NCI-H1092 (cell line): ENCODE results near the gene FLRT1.
A peak's percentile ranks its signal among the peaks of the same experiment; 100 is the strongest.

Experiments
- DNase-seq: peaks from one replicate; lab custom pipeline; 2025; lab: John Stamatoyannopoulos, UW

Gene FLRT1

GRCh38 chr11:64067230-64067993, 31.7 kb downstream of the FLRT1 start:
- no peak for DNase-seq

- no peak for DNase-seq
Observed at GRCh38 chr11:64068705-64069400, 33.1 kb downstream of the FLRT1 start.

- DNase-seq = no peak
Observed at GRCh38 chr11:64069401-64070313, 33.9 kb downstream of the FLRT1 start.

DNA sequence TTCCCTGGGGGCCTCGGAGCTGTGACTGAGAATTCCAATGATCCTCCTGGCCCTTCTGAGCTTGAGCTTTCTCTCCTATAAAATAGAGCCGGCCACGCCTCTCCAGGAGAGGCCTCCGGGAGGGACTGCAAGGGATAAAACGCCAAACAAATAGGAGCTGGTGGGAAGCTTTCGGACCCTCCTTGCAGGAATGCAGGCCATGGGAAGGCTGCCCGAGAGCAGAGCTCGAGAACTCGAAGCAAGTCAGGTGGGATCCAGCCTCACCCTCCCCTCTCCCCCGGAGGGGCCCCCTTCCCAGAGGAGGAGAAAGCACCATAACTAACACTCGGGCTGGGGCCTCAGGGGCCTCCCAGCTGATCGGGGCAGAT, 34.6 kb downstream of the FLRT1 start:
- DNase-seq = no peak

DNA sequence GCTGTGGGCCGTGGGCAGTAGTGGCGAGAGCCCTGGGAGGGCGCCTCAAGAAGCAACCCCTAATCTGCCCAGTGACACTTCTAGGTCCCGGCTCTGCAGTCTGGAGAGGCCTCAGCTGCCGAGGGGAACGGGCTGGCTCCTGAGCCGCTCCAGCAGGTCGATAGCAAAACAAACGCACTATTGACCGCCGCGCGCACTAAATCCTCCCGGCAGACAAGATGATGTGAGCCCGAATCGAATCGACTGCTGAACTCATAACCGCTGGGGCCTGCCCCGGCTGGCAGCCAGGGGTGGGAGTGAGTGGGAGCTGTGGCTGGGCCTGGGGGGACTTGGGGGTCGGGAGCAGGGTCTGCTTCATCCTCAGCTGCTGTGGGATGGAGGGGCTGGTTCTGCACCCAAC, 36.1 kb downstream of the FLRT1 start:
- peak; percentile 44 for DNase-seq

GRCh38 chr11:64072403-64072802, 36.7 kb downstream of the FLRT1 start:
- no peak for DNase-seq

DNA sequence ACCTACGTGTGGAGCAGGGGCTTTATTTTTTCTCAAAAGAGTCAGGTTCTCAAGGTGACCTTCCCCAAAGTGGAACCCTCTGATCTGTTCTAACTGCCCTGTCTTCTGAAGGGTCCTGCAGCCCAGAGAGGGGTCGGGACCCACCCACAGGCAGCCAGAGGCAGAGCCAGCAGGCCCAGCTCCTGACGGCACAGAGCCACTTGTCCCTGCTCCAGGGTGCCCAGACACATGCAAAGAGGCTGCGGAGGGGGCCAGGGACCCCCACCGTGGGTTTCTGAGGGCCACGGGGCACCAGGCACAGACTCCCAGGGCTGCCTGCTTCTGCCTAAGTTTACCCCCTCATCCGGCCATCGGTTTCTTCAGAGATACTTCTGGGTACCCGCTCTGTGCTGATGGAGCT, 37.1 kb downstream of the FLRT1 start:
- DNase-seq = no peak

DNA sequence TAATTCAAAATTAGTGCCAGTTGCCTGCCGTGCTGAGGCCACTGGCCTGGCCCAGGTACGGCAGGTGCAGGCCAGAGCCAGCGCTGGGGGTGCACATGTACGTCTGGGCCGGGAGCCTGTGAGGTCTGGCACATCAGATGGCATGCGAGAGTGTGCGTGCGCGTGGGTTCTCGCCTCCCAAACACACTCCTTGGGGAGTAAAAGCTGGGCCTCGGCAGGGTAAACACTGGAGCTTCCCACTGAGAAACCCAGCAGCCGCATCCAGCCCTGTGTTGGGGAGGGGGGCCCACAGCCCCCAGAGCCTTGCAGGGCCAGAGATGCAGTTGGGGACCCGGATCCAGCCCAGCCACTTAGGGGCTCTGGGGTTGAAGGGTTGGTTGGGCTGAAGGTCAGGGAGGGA, 37.8 kb downstream of the FLRT1 start:
- DNase-seq = no peak

DNA sequence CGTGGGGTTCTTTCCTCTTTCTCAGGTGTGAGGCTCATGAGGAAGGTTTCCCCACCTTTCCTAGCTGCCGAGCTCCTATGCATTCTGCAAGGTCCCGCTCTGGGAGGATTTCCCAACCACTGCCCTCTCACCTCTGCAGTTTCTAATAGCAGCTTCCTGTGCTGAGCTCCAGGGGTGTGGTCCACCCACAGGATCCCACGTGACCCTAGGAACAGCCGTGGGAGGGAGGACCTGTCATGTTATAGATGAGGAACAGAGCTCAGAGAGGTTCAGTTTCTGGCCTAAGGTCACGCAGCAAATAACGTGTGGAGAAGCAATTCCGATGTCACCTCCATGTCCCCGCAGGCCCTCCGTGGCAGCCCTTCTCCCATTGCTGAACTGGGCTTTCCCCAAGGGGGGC, 38.5 kb downstream of the FLRT1 start:
- no peak for DNase-seq

GRCh38 chr11:64076758-64077157, 41.0 kb downstream of the FLRT1 start:
- DNase-seq = no peak

DNA sequence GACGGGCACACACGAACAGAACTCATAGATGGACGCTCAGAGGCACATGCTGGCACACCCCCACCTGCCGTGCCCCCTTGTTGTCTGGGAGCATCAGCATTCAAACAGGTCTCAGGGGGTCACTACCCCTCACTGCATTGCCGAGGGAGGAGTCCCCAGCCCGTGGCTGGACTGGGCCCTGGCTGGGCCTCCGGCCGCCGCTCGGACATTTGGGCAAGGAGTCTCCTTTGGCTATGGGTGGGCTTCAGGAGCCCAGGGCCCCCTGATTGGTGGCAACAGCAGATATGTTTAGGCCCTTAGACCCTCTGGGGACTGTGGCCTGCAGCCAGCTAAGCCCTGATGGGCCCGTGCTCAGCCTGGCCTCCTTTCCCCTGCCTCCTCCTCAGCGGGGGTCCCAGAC, 41.9 kb downstream of the FLRT1 start:
- DNase-seq = no peak

DNA sequence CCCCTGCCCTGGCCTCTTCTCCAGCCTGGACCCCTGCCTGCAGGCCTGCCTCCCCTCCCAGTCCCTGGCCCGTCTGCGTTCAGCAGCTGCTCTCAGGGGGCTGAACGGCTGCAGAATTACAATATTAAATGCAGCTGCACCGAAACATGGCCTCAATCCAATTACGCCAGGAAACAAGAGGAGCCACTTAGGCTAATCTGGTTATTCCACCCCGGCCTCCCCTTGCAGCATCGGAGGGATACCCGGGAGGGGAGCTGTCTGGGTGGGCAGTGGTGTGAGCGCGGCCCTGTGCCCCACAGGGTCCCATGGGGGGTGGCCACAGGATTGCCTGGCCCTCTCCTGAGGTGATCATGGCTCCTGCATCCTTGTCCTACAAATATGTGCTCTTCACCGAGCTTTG, 42.6 kb downstream of the FLRT1 start:
- DNase-seq = peak; percentile 89

- no peak for DNase-seq
Observed at GRCh38 chr11:64078905-64079304, 43.2 kb downstream of the FLRT1 start.

- no peak for DNase-seq
Observed at GRCh38 chr11:64080390-64080789, 44.7 kb downstream of the FLRT1 start.

DNA sequence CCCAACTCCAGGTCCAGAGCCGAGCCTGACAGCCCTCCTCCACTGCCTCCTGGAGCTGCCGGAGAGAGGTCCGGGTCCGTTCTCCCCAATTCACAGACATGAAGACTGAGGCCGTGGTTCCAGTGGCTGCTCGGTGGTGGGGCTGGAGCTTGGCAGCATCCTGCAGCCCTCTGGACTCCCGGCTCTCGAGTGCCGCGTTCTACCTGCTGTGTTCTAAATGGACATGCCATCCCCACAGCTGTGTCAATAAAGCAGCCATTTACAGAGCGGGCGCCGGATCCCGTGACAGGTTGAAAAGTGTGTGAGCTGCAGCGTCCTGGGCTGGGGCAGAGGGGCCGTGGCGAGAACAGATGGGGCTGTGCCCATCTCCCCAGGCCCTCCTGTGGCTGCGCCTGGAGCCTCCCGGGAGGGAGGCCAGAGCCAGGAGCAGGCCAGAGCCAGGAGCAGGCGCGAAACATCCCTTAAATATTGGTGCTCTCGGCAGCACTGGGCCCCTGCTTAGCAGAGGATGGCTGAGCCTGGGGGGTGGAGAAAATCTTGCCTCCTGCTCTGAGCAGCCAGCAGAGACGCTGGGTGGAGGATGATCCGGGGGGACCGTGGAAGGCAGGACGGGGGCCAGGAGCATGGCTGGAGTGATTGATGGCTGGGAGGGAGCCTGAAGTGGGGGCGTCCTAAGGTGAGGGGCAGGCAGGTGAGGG, 46.2 kb downstream of the FLRT1 start:
- peak; percentile 98 for DNase-seq

DNA sequence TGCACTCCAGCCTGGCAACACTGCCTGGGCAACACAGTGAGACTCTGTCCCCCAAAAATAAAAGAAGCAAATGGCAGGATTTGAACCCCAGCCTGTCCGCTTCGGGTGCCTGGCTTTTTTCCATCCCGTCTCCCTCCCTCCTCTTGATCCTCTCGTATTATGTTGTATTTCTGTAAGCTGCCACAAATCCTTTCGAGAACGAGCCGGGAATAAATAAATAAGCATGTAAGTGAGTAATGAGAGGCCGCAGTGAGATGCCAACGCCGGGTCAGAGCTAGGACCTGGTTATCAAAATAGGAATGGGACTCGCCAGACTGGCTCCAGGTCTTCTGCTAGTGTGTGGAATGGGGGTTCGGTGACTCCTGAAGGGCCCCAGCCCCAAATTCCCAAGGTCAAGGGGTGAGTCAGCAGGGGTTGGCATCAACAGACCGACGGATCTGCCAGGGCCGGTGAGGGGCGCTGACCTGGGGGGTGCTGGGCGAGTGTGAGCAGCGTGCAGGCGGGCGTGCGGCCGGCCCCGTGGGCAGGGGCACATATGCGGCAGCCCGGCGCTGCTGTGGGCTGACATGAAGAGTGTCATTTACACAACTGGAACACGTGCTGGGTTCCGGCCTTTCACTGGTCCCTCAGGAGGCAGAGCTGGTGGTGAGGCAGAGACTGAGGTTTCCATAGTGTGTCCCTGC, 47.8 kb downstream of the FLRT1 start:
- DNase-seq = no peak

DNA sequence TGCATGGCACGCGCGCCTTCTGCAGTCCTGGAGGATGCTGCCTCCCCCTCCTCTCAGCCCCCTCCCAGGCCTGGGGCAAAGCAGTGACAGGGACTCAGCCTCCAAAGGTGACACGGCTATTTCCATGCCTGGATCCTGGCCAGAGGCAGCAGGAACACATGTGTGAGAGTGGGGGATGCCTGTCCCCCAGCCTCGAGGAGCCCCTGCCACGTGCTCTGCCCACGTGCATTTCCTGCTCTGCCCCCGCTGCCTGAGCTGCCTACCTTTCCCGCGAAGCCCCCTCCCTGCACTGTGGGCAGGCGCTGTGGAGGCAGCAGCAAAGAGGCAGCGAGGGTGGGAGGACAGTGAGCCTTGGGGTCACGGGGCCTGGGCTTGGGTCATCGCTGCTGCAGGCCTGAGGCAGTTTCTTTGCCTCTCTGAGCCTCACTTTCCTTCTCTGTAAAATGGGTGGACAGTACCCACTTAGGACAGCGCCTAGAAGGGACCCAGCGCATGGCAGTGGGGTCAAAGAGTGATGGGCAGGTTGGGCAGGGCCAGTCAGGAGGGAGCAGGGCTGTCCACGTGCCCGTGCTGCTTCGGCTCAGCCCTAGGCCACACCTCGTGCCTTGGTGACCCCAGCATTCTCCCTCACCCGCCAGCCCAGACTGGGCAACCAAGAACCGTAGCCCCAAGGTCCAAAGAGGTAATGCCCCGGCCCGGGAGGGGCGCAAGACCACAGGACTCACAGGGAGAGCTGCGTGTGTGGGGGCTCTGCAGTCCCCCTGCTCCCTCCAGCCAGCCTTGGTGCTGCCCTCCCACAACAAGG, 48.6 kb downstream of the FLRT1 start:
- DNase-seq = no peak

GRCh38 chr11:64084951-64085710, 49.4 kb downstream of the FLRT1 start:
- no peak for DNase-seq
